RWPE1 (cell line): ENCODE data around the gene MUL1.

Source experiments
- CTCF ChIA-PET: fragments of 350-600 bp; sonication (Branson Sonifier 250); formaldehyde crosslinking; extraction: SDS; loops from one replicate; lab custom pipeline; 2021; lab: Yijun Ruan, JAX
- POLR2A ChIA-PET: fragments of 400-600 bp; formaldehyde crosslinking; extraction: SDS; loops from one replicate; lab custom pipeline; 2020; ENCODE audit warnings: antibody characterized with exemption; ENCODE audit not compliant: low non-redundant PET; lab: Yijun Ruan, JAX
- DNase-seq: peaks from one replicate; pipeline ENCODE4 v3.0.0; 2012; ENCODE audit warnings: low spot score
- H3K27ac ChIP-seq: fragments of 450-650 bp; 2 replicates; pipeline ENCODE4 v1.5.1; 2017
- CTCF ChIP-seq: fragments of 450-650 bp; conservative IDR thresholded peaks from 2 replicates; pipeline ENCODE4 v1.5.1; 2017; ENCODE audit warnings: low read depth, mild to moderate bottlenecking

MUL1 gene

GRCh38 chr1:20507564-20508410 is at the start of gene MUL1:
MUL1 (minus strand) TSS chr1:20508151; CDS start chr1:20508024, 127 bp downstream.
- DNase-seq: peak; percentile 93
- TF ChIP-seq CTCF: no peak
- peak within 1 kb of the TSS; percentile 82 for H3K27ac ChIP-seq
- ChIA-PET POLR2A (no interaction called here), CTCF (interaction anchor here (0.6 kb wide), 1 partner anchor 128 kb away, joined by 3 read pairs; no protein-coding TSS in a partner anchor)

- no peak for DNase-seq
- no peak overlapping the region for H3K27ac ChIP-seq
- CTCF ChIA-PET: no interaction called here
- no peak for TF ChIP-seq CTCF
- POLR2A ChIA-PET: no interaction called here
Observed at GRCh38 chr1:20555758-20556120, 47.8 kb upstream of the MUL1 start.

- ChIA-PET CTCF (no interaction called here), POLR2A (no interaction called here)
- no peak for TF ChIP-seq CTCF
- no peak for DNase-seq
- no peak overlapping the region for H3K27ac ChIP-seq
Observed at GRCh38 chr1:20555025-20555757, 47.2 kb upstream of the MUL1 start.

GRCh38 chr1:20552728-20553445 is 44.9 kb upstream of the MUL1 start:
- no peak for TF ChIP-seq CTCF
- ChIA-PET CTCF (interaction anchor here (1.3 kb wide), 1 partner anchor 80 kb away, joined by 4 read pairs; no protein-coding TSS in a partner anchor), POLR2A (no interaction called here)
- DNase-seq: peak; percentile 21
- H3K27ac ChIP-seq: no peak overlapping the region

- no peak within 1 kb of the TSS for H3K27ac ChIP-seq
- CTCF ChIA-PET: interaction anchor here (1.3 kb wide), 1 partner anchor 81 kb away, joined by 4 read pairs; no protein-coding TSS in a partner anchor
- DNase-seq: no peak
- no peak for TF ChIP-seq CTCF
- POLR2A ChIA-PET: interaction anchor here (0.6 kb wide), 1 partner anchor 115 kb away, joined by 3 read pairs; no protein-coding TSS in a partner anchor
Observed at GRCh38 chr1:20551945-20552727, 44.2 kb upstream of the MUL1 start, which contains the start of gene FAM43B. FAM43B (plus strand) TSS chr1:20552573; CDS start chr1:20552974, 401 bp downstream.
